HG03460 (cell line): ENCODE results near the gene POFUT2.
"Not testable (repeated sequence)": the region's sequence is repeated elsewhere in the genome, so short reads cannot be mapped to it uniquely, and the experiment has no call there.

Experiments used
- ATAC-seq: cut with Tn5 transposase; IDR thresholded peaks from one replicate; pipeline ENCODE4 v1.9.1; 2021; ENCODE audit not compliant: unreplicated experiment

Gene POFUT2

DNA sequence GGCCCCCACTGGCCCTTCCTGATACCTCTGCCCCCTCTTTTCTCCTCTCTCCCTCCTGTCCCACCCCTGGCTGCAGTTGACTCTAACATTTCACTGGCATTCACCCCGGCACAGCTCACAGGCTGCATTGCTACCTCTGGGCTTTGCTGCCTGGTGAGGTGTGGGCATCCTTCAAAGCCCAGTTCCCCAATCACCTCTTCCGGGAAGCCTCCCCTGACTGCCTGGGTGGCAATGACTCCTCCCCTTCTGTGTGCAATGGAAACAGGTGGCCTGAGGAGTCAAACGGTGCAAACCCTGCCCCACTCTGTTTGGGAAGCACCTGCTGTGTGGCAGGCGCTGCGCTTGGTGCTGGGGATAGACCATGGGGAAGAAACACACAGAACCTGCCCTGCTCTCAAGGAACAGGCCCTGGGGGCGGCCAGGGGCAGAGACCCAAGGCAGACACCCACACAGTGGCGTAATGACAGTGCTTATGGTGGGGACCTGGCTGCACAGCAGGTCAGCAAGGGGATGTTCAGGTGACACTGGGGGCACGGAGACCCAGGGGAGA is 39.3 kb upstream of the POFUT2 start:
- no peak for ATAC-seq

DNA sequence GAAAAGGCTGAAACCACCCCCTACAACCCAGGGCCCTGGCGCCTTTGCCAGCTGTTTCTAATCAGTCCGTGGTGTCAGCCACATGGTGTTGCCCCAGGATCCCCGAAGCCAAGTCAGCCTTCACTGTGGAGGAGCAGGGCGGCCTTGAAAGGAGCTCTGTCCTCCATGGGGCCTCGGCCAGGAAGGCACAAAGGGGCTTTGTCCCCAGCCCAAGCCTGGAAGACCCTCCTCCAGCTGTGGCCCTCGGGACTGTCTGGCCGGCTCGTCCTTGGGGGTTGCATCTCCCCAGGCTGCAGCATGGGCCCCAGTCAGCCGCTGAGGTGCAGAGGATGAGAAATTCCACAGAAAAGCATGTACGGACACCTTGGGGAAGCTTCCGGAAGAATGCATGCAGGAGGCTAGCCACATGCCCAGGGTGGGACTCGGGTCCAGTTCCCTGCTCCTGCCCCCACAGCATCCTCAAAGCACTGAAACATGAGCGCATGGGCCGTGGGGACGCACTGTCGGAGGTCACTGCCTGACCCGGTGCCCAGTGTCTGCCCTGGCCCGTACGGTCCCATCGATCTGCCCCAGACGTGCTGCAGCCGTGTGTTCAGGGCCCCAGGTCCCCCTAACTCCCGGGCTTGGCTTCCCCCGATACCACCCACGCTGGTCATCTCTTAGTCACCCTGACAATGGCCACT is 38.6 kb upstream of the POFUT2 start:
- no peak for ATAC-seq

DNA sequence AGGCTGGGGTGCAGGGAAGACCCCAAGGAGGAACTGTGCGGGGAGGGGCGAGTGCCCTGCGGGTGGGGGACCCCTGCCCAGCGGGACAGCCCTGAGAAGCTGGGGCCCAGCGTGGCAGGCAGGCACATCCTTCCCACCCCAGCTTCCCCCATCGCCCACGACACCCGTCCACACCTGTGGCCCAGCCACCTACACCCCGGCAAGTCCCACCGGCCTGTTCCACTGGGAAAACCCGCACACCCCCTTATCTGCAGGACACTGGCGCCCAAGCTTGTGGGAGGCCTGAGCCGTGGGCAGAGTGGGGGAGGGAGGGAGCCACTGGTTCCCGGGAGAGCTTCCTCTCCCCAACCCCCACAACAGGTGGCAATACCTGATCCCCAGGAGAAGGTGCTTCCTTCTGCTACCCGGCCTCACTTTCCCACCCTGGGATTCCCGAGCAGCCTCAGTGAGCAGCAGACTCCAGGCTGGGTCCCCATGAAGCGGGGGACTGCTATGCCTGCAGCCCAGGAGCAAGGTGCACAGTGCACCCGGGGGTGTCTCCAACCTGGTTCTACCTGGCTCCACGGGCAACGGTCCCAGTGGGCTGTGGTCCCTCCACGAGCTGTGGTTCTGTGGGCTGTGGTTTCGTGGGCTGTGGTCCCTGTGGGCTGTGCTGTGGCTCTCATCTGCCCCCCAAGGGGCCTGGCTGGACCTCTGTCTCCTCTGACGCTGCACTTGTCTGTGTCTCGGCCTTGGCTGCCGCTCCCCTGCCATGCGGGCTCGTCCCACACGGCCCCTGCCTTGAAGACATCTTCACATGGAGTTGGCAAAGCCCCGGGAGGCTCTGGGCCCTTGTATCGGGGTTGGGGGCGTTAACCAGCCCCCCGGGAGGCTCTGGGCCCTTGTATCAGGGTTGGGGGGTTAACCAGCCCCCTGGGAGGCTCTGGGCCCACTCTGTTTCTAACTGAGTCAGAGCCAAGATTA is 37.8 kb upstream of the POFUT2 start:
- no peak for ATAC-seq

DNA sequence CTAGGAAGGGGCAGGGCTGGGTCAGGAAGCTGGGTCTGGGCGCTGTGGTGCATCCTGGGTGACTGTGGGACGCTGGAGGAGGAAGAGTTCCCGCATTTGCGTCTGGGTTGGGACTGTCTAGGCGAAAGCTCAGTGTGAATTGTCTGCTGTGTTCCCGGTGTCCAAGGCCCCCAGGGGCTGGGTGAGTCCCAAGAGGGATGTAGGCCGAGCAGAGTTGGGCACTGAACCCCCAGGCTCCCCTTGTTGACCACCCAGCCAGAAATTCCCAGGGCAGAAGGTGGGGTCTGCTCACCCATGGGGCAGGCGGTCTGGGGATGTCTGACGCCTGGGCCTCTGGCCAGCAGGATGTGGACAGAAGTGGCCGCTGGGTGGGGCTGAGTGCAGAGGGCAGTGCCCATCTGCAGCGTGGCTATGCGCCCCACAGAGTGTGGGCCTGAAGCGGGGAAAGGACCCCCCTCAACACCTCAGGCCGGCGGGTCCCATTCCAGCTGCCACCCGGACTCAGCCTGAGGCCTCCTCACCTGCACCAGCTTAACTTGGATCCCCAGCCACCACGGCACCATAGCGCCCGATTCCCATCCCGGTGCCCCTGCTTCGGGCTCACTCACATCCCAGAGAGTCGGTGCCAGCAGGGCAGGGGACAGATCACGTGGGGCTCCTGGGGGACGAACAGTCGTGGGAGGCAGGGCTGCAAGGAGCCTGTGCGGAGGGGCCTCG is 37.0 kb upstream of the POFUT2 start:
- ATAC-seq, result no peak

DNA sequence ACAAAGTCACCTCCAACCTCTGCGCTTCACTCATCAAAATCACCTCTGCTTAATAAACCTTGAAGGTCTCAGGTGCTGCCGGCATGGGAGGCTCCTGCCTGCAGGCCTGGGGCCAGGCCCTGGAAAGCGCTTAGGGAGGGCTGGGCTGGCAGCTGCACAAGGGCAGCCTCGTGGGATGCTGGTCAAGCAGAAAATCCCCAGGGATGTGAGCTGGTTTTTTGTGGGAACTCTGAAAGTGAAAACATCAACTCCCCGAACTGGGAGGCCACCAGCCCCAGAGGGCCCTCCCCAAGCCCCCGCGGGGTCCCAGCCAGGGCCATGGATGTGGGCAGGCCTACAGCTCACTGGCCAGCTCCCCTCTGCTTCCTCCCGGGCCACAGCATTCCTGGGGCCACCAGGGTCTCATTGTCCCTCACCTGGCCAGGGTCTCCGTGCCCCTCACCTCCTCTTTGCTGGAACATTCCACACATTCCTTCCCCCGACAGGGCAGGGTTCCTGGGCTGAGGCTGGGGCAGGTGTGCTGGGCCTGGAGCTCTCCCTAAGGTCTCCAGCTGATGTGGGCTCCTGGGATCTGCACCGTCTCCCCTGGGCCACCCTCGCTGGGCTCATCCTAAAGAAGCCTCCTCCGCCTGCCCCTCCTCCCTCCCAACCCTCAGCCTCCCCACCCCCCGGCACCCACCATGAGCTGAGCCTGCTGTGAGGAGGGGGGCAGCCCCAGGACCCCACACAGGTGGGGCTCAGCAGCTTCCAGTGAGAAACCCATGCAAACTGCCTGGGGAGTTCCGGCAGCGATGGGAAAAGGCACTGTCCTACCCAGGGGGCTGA is 36.0 kb upstream of the POFUT2 start:
- ATAC-seq, result no peak

DNA sequence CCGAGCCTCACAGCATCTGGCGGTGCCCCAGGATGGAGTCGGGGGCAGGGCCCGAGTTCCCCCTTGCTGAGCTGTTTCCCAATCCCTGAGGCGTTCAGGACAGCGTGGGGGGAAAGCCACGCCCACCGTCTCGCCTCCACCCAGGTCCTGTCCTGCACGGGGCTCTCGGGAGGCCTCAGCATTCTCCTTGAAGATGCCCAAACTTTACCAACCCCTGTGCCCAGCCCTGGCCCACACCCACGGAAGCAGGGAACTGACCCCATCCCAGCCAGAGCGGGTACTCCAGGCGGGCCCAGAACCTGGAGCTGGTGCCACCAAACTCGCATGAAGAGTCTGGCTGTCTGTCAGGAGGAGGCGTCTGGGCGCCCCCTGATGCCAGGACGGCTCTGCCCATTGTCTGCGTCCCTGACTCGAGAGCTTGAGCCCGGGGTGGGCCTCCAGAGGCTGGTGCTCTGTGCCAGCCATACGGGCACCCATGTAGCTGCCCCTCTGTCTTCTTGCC is 35.3 kb upstream of the POFUT2 start:
- ATAC-seq, result no peak

DNA sequence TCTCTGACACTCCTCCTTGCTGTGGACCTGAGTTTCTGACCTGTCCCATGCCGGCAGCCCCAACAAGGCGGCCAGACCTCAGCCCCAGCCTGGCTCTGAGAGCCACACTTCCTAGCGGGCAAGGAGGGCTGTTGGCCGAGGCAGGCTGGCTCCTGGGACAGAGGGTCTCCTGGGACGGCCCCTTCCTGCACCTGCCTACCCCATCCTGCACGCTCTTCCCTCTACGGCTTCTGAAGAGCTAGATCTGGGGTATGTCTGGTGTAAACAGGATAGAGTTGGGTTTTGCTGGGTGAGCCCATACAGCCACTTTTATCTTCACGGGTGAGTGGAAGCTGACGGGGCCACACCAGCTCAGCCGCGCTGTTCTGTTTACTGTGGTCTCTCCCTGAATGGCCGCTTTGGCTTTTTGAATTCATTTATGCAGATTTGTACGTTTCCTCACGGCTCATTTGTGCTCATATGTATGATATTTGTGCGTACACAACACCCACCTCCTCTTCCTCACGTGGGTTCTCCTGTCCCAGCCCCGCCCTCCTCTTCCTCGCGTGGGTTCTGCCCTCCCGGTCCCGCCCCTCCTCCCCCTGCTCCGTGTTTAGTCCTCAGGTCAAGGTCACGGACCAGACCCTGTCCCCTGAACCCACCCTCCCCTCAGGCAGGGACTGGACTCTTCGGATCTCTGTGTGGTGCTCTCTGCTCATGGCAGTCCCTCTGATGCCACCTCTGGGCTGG is 34.7 kb upstream of the POFUT2 start:
- no peak for ATAC-seq

DNA sequence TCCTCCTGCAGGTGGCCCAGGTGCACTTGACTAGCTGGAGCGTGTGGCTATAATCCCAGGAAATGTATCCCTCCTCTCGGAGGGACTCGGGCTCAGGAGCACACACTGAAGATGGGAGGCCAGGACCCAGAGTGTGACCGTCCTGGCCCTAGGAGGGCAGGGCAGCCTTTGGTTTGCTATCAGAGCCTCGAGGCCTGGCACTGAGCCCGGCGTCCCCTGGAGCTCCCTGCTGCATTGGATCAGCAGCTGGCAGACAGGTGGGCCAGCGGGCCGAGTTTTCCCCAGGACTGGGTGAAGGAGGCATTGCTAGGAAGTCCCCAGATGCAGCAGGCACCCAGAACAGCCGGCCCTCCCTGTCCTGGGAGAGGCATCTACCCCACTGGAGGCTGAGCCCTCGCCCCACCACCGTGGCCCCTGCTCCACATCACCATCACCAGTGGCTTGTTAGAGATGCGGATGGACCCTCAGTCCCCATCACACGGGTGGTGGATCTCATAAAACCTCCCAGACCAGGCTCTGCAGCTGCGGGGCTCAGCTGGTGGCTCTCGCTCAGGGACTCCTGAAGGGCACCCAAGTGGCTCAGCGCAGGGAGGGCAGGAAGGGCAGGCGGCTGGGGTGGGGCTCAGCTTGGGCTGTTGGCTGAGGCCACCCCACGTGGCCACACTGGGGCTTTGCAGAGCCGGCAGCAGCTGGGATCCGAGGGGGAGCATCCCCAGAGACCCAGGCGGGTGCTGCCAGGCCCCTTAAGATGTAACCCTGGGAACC is 32.7 kb upstream of the POFUT2 start:
- no peak for ATAC-seq

DNA sequence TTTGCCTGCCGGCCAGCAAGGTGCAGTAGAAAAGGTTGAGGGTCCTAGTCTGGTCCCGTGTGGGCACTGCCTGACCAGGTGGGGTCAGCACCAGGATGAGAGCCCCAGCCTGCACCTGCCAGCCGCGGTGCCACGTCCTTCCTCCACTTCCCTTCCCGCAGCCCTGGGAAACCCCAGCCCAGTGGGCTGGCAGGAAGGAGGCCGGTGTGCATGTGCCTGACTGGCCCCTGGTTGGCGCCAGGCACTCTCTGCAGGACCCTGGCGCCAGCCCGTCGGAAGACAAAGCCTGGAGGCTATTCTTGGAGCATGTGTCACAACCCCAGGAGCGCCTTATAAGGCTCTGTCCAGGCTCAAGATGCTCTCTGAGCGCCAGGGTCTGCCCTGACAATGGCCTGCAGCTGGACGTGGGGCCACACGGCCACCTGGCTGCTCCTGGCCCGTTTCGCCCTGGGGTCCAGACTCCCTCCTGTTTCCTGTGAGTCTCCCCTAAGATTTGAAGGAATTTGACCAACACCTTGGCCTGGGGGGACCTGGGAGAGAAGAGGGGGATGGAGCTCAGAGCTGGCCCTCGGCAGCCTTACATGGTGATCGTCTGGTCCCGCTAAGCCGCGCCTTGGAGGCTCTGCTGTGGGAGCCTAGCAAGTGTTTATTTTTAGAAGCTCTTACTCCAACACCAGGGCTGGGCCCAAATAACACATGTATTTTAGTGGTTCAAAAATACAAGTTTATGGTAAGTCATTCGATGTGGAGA is 31.9 kb upstream of the POFUT2 start:
- no peak for ATAC-seq

DNA sequence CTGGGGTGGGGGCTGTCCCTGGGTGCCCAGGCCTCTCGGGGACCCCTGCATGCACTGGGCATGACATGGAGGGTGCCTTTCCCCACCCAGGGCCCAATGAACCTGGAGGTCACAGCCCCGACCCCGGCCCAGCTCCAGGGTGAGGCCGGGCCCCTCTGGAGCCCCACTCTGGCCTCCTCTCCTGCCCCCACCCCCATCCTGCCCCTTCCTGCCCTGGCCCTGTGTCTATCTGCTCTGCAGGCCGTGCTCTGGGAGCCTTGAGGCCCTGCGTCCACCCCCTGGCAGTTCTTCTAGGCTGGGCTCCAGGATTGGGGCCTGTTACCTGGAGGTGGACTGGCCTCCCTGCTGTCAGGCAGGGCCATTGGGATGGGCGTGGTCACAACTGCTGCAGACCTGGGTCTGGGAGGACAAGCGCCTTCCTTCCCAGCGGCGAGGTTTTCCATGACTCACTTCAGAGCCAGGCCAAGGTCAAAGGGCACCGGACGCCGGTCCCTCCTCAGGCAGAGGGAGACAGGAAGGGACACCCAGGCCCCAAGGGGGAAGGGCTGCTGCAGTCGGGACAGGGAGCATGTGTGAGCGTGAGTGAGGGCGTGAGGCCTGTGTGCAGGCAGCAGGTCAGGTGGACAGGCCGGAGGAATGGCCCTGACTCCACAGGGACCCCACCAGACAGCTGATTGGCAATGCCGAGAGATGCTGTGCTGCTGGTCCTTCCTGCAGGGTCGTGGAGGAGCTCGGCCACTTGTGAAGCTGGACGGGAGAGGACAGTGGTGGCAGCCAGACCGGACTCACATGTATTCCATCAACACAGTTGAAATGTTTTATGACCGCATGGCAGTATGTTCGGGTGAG is 31.1 kb upstream of the POFUT2 start:
- no peak for ATAC-seq

DNA sequence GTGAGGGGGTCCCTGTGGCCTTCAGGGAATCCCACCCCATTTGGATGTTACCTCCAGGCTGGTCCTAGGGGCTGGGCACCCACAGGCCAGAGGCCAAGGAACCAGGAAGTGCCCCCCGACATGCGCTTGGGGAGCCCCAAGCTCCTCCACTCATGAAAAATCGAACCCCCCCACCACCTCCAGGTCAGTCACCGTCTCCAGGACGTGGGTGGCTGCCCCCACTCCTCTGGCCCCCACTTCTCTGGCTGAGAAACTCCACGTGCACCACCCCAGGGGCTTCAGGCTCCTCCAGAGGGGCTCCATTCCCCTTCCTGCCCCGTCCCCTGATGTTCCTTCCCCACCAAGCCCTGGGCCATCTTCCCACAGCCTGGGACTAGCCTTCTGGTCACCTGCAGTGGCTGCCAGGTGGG is 30.5 kb upstream of the POFUT2 start:
- ATAC-seq, result no peak

DNA sequence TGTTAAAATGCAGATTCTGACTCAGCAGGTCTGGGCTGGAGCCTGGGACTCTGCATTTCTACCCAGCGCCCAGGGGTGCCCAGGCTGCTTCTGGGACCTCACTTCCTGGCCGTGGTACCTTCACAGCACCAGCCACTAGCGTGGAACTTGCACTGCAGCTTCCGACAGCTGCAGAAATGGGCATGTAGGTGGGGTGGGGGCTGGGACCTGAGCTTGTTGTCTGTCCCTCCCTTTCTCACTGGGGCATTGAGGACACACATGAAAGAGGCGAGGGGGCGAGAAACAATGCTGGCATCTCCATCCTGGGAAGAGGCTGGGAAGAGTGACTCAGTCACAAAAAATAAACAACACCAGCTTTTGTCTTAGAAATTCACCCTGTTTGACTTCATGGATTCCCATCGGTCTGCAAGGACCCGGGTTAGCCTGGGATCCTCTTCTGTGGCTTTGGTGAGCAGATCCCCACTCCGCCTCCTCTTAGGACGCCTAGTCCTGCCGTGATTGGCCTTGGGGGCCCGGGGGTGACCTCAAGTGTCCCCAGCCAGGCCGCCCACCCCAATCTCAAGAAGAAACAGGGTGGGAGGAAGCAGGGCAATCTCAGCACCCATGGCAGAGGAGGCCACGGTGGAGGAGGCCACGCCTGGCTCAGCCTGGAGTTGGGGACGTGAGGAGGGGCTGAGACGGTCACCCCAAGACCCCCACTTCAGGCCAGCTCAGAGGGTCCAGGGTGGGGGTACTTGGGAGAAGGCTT is 29.9 kb upstream of the POFUT2 start:
- no peak for ATAC-seq

DNA sequence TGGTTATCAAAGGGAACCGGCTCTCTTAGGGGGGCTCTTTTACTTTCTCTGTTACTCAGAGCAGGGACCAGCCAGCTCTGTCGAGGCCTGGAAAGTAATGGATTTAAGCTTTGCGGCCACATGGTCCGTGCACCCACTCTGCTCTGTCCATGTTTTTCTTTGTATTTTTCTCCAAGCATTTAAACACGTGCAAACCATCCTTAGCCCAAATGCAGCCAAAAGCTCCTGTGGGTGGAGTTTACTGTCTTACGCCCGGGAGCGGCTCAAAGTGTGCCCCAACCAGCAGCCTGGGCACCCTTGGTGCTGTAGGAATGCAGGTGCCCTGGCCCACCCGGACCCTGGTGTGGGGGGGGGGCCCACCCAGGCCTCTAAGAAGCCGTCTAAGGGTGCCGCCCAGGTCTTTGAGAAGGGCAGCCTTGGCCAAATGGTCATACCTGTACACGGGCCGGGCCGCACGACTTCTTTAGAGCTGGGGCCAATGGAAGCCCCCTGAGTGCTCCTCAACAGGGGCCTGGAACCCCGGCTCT is 29.2 kb upstream of the POFUT2 start:
- ATAC-seq, result no peak

DNA sequence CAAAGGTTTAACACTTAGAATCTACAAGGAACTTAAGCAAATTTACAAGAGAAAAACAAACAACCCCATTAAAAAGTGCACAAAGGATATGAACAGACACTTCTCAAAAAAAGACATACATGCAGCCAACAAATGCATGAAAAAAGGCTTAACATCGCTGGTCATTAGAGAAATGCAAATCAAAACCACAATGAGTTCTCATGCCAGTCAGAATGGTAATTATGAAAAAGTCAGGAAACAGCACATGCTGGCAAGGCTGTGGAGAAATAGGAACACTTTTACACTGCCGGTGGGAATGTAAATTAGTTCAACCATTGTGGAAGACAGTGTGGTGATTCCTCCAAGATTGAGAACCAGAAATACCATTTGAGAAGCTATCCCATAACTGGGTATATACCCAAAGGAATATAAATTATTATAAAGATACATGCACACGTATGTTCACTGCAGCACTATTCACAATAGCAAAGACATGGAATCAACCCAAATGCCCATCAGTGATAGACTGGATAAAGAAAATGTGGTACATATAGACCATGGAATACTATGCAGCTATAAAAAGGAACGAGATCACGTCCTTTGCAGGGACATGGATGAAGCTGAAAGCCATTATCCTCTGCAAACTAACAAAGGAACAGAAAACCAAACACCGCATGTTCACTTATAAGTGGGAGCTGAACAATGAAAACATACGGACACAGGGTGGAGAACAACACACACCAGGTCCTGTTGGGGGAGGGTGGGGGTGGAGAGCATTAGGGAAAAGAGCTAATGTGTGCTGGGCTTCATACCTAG is 28.2 kb upstream of the POFUT2 start:
- ATAC-seq, result not testable (repeated sequence)

DNA sequence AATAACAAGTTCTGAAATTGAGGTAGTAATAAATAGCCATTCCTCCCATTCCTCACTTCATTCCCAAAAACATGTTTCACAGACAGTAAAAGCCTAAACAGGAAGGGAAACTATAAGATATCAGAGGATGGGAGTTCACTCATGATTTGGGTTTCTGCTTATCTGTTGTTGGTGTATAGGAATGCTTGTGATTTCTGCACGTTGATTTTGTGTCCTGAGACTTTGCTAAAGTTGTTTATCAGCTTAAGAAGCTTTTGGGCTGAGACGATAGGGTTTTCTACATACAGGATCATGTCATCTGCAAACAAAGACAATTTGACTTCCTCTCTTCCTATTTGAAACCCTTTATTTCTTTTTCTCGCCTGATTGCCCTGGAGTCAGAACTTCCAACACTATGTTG is 26.0 kb upstream of the POFUT2 start:
- ATAC-seq, result no peak

DNA sequence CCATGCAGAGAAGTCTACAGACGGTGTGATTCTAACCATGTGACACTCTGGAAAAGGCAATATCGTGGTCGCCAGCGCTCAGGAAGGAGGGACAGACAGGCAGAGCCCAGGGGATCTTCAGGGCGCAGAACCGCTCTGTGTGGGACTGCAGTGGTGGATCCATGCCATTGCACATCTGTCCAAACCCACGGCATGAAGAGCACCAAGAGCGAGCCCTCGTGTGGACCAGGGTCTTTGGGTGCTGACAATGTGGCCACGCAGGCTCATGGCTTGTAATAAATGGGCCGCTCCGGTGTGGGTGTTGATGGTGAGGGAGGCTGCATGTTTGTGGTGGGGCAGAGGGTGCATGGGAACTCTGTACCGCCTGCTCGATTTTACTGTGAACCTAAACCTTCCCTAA is 25.3 kb upstream of the POFUT2 start:
- no peak for ATAC-seq
